HG02981 (cell line): Measurements from ENCODE around the gene AMDHD2.
"Not testable (repeated sequence)": the region's sequence is repeated elsewhere in the genome, so short reads cannot be mapped to it uniquely, and the experiment has no call there.

Source experiments
- ATAC-seq: cut with Tn5 transposase; IDR thresholded peaks from one replicate; pipeline ENCODE4 v1.9.1; 2021; ENCODE audit warnings: mild to moderate bottlenecking, moderate library complexity; ENCODE audit not compliant: unreplicated experiment

The AMDHD2 gene

GRCh38 chr16:2531696-2532493, 11.7 kb downstream of the AMDHD2 start:
- peak; percentile 79 for ATAC-seq

DNA sequence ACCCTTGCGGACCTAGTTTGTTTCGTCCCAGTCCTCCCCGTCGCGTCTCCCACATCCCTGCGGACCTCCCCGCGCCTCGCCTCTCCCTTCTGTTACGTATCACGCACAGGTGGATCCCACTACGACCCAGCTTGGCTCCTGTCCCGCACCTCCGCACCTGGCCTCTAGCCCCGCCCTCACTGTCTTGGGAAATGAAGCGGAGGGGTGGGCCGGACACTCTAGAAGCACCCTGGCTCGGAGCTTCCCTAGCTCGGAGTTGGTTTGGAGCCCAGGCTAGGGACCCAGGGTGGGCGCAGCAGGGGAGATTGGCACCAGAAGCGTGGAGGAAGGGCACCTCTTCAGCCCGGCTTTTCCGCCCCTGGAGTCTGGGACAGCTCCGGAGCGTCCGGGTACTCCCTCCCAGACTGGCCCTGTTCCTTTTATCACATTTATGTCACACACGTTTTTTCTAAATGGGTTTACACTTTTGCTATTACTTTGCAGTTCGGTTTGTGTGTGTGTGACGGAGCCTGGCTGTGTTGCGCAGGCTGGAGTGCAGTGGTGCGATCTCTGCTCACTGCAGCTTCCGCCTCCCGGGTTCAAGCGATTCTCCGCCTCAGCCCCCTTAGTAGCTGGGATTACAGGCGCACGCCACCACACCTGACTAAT, 12.4 kb downstream of the AMDHD2 start:
- ATAC-seq, result no peak

- ATAC-seq, result not testable (repeated sequence)
Observed at GRCh38 chr16:2533142-2533755, 13.1 kb downstream of the AMDHD2 start.

DNA sequence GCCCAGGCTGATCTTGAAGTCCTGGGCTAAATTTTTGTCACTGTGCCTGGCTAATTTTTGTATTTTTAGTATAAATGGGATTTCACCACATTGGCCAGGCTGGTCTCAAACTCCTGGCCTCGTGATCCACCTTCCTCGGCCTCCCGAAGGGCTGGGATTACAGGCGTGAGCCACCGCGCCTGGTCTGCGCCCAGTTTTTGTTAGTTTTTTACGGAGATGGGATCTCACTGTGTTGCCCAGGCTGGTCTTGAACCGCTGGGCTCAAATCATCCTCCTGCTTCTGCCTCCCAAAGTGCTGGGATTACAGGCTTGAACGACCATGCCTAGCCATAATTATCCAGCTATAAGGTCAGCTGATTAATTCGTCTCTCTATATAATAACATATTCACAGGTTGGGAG, 13.7 kb downstream of the AMDHD2 start:
- ATAC-seq, result no peak

DNA sequence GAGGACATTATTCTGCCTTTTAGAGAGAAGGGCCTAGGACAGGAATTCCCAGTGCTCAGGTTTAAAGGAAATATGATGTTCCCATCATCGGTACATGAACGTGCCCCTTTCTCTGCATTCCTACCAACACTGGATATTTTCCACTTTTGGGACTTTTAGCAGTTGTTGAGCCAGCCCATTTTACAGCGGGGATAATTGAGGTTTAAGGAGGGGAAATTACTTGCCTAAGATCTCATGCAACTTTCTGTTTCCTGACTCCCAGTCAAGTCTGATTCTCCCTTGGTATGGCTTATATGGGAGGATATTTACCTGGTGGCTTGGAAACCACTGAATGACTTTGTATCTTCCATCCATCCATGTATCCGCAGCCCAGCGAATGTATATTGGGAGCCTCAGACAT, 14.2 kb downstream of the AMDHD2 start:
- ATAC-seq, result not testable (repeated sequence)

GRCh38 chr16:2535625-2536013, 15.4 kb downstream of the AMDHD2 start:
- ATAC-seq, result no peak

DNA sequence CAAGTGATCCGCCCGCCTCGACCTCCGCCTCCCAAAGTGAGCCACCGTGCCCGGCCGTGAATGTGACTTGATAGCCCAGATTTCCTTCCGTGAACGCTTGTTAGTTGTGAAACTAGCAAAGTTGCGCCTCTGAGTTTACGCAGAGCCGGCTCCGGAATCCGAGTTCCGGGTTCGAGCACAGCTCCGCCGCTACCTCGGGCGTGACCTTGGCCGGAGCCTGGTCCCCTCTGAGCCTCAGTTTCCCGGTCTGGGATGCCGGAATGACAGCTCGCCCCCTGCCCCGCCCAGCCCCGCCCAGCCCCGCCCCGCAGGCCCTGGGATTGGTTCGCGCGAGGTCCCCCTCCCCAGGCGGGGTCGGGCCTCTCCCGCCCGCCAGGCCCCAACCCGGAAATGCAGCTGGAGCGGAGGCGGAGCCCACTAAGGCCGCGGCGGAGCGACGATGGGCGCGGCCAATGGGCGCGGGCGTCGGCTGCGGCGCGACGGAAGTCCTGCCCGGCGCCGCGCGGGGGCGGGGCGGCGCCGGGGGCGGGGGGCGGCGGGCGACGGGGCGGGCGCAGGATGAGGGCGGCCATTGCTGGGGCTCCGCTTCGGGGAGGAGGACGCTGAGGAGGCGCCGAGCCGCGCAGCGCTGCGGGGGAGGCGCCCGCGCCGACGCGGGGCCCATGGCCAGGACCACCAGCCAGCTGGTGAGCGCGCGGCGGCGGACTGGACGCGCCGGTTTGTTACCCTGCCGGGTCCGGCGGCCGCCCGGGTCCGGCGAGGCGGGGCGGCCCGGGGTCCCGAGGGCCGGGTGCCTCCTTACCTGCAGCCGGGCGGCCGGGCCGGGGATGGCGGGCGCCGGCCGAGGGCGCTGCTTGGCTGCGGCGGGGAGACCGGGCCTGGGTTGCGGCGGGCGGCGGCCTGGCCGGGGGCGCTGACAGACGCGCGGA, 17.5 kb downstream of the AMDHD2 start, which contains the start of gene PDPK1:
TSS of gene PDPK1 (plus strand) at position 571 of the 929 bp plus-strand sequence. CDS start at position 663, 92 bp downstream.
- peak; percentile 67 for ATAC-seq

DNA sequence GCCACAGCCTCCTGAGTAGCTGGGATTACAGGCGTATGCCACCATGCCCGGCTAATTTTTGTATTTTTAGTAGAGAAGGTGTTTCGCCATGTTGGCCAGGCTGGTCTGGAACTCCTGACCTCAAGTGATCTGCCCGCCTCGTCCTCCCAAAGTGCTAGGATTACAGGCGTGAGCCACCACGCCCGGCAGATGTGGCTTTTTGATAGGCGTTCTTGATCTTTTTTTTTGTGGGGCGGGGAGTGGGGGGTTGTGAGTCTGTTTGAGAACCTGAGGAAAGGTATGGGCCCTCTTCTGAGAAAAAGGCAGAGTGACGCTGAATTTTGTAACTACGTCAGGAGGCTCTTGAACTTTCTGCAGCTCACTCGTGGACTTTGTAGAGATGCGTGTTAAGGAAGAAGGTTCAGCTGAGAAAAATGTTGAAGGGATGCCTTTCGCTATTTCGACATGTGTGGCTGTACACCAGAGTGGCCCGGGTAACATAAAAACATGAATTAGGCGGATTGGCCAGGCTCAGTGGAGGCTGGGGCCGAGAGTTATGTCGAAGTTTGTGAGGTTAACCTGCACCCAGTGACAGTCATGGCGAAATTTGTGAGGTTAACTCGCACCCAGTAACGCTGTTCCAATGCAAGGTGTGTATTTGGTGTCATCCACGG, 19.1 kb downstream of the AMDHD2 start:
- ATAC-seq, result not testable (repeated sequence)

DNA sequence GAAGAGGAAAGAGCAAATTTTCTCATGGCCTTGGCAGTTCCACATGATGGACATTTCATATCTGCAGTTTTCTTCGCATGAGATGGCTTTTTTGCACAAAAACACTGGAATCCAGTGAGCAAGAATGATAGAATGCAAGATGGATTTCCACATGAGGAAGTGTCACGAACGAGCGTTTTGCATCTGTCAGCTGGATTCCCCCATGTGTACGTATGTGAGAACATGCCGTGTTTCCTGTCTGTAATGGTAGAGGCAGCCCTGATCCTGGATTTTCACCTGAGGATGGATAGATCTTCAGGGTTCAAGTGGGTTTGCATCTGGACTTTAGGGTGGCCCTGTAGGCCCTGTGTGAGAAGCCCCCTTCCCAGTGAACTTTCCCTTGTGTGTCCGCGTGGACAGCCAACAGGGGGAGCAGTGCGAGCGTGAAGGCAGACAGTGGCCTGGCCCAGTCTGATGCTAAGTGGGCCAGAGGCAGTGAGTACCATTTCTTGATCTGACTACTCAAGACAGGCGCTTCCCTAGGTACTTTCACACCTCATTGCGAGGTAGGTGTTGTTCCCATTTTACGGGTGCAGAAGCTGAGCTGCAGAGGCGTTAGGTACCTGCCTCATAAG, 19.8 kb downstream of the AMDHD2 start:
- not testable (repeated sequence) for ATAC-seq

DNA sequence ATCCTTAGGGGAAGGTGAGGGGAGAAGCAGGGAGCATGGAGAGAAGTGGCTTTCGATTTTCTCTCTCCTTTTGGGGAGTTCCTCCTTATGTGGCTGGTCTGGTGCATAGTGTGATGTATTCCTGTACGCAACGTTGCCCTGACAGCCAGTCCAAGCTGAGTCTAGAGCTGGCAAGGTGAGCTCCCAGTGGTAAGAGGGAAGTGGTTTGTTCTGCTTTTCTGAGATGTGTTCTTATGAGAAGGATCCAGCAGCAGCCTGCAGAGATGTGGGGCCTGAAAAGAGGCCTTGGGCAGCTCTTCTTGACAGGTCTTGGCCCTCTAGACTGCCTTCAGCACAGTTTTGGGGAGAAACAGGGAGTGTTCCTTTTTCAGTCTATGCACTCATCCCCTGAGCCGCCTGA, 20.7 kb downstream of the AMDHD2 start:
- not testable (repeated sequence) for ATAC-seq

DNA sequence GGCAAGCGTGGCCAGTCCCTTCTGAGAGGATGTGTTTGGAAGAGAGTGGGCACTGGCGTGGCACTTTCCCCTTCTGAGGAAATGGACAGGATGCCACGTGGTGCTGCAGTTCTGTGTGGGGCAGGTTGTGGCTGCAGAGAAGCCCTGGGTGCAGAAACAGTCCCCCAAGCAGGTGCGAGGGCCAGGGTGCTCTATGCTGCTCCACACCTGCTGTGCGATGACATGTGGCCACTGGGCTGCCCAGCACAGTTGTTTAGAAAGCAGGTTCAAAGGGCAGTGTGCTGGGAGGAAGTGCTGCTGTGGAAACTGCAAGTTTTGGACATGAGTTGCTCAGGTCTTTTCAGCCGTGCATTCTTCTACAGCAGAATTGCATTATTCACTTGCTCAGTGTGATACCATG, 21.2 kb downstream of the AMDHD2 start:
- ATAC-seq, result not testable (repeated sequence)

- ATAC-seq, result not testable (repeated sequence)
Observed at GRCh38 chr16:2543771-2544170, 23.6 kb downstream of the AMDHD2 start.

DNA sequence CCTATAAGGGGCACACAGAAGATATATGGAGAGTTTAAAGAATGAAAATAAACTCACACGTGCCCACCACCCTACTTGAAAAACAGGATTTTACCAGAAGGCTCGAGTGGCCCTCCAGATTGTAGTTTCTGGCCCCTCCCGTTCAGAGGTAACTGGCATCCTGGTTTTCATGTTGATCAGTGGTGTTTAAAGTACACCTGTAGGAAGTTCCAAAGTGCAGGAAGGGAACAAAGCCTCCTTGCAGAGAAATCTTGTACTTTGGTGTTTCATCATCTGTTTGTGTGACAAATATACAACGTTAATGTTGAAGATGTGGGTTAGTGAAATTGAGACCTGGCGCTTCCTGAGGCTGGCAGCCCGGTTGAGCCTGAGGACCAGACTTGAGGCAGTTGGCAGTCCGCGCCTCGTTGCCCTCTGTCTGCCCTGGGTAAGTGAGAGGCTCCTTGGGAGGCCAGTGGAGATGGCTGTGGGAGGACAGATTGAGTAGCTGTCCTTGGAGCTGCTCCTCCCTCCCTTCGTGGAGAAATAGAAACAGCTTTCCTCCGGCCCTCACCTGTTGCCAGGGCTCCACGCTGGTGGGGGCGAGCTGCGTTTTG, 30.2 kb downstream of the AMDHD2 start:
- ATAC-seq, result not testable (repeated sequence)

DNA sequence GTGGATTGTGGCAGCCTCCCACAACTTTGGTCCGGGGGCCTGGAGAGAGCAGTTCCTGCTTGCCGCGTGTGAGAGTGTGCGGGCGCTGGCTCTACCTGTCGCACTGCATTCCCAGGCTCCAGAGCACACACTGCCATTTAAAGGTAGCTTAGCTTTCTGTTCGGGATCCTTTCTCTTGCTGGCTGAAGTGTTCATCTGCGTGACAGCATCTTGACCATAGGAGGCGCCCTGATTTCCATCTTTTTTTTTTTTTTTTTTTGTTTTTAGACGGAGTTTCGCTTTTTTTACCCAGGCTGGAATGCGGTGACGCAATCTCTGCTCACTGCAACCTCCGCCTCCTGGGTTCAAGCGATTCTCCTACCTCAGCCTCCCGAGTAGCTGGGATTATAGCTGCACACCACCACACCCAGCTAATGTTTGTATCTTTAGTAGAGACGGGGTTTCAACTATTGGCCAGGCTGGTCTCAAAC, 31.3 kb downstream of the AMDHD2 start:
- not testable (repeated sequence) for ATAC-seq

DNA sequence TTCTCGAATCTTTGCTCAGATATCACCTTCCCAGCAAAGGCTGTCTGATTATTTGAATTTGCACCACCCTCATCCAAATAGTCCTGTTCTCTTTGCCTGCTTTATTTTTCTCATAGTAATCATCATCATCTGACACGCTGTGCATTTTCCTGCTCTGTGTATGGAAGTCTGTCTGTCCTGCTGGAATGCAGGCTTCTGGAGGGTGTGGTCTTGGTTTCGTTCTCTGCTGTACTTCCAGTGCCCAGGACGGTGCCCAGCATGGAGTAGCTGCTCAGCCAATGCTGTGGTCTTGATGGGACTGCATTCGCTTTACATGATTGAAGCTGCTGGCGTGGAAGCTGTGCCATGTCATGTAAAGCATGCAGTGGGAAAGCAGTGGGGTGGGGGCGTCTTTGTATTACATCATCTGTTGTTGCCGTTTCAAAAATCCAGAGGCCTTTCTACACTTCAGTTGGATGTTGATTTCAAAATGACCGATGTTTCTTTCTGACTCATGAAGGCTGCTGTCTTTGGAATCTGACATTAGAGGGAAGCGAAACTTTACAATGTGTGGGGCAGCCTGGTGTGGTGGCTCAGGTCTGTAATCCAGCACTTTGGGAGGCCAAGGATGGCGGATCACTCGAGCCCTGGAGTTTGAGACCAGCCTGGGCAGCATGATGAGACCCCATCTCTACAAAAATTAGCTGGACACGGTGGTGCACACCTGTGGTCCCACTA, 34.7 kb downstream of the AMDHD2 start:
- ATAC-seq, result not testable (repeated sequence)

DNA sequence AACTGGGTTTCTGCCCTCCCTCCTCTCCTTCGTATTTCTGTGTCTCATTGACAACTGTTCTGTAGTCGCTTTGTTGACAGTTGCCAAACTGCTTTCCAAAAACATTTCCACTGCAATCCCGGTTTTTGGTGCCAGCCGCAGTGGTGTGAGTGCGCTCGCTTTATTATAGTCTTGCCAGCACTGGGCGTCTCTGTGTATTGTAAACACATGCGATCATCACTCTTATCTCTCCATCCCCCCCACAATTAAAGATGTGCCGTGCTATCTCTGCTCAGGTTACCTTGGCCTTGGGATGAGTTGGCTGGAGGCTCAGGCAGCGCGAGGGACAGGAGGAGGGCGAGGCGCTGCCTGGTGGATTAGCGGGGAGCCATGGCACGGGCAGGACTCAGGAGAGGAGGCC, 37.0 kb downstream of the AMDHD2 start:
- not testable (repeated sequence) for ATAC-seq

DNA sequence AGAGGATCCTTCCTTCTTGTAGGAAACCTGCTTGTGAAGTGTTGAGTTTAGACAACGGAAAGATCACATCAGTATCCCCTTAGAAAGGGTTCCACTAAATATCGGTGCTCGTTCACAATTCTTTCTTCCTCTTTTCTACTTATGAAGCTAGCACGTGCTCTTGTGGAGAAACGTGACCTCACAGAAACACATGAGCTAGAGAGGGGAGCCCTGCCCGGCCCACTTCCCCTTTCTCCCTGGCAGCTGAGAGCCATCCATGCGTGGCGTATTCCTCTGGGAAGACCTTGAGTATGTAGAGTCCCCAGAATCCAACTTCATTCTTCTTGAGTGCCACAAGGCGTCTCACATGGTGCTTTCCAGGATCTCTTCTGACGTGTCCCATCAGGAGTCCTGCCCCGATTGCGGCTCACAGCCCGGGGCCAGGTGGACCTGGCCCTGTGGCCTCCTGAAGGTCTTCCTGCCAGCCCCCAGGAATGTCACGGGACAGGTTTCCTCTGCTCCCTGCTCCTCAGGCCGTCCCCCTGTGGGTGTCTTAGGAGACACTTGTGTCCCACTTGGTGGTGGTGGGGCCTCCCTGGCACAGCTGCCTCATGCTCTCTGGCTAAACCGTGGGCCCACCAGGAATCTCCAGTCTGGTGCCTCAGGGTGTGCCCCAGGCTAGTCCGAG, 40.1 kb downstream of the AMDHD2 start:
- peak; percentile 39 for ATAC-seq

GRCh38 chr16:2560798-2561133, 40.6 kb downstream of the AMDHD2 start:
- ATAC-seq, result peak; percentile 61
